ENCODE measurements around the gene CFAP299. TPM values are rescaled to one million over a fixed set of nuclear protein-coding genes. Genes with fewer than 3 reads are reported as not detected.

The CFAP299 gene
- total RNA-seq, 2 donors from 2014 or later = not detected

DNA sequence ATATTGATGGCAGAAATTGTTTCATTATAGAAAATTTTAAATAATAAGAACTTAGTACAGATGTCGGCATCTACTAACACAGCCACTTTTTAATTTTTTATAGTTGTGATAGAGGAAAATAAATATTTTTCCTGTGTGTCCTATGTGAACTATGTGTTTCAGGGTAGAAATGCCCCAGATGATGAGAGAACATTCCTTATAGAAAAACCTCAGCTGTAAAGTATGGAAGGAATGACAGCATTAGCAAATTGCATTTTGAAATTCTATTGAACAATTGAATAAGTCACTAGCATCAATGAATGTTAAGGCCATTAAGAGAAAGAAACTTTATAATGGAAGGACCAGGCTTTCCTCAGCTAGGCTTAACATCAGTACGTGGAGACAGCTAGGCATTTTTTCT lies 149.2 kb downstream of the CFAP299 start:
- H3K36me3 Mint-ChIP-seq (ENCODE audit: low read depth) = no peaks in the 10 kb centered on the region

DNA sequence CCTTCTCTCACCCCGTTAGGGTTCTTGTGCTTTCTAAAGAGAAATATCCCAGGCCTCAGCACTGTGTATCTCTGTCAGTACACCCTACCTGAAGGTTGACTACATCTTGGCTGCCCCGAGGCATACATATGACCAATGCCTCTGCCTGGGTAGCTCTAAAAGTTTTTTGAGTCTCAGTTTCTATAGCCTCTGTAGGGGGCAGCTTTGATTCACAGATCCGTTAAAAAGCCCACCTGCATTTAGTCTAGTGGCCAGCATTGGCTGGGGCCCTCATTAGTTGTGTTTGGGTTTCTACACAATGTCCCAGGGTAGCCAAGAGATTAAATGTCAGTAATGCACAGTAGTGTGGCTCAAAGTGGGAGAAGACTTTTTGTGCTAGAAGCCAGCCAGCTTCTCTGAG lies 151.1 kb downstream of the CFAP299 start:
- Histone ChIP-seq H3K36me3 (ENCODE audit: control insufficient read depth, insufficient read depth, low read length) (no peaks in the 10 kb centered on the region), H3K9ac (ENCODE audit: extremely low read depth, low read length, poor library complexity, severe bottlenecking) (no peak overlapping the region), H3K4me1 (ENCODE audit: control insufficient read depth, insufficient read depth, low read length) (no peaks in the 10 kb centered on the region), H3K4me3 (ENCODE audit: low read length) (no peak overlapping the region), H3K9me3 (ENCODE audit: control insufficient read depth, low read length) (no peaks in the 10 kb centered on the region), H3K27me3 (ENCODE audit: control insufficient read depth, insufficient read depth, low read length, poor library complexity, severe bottlenecking) (no peaks in the 10 kb centered on the region), H3K27ac (ENCODE audit: low read depth, low read length) (no peak overlapping the region)
- Mint-ChIP-seq H3K4me1 (peaks cover 7% of the 10 kb centered on the region), H3K9me3 (no peaks in the 10 kb centered on the region), H3K27ac (no peak overlapping the region), H3K4me3 (no peak overlapping the region), H3K27me3 (ENCODE audit: insufficient read depth) (no peaks in the 10 kb centered on the region), H3K36me3 (ENCODE audit: low read depth) (no peaks in the 10 kb centered on the region)
- DNase-seq = no peak
- TF ChIP-seq, protein P1, sequence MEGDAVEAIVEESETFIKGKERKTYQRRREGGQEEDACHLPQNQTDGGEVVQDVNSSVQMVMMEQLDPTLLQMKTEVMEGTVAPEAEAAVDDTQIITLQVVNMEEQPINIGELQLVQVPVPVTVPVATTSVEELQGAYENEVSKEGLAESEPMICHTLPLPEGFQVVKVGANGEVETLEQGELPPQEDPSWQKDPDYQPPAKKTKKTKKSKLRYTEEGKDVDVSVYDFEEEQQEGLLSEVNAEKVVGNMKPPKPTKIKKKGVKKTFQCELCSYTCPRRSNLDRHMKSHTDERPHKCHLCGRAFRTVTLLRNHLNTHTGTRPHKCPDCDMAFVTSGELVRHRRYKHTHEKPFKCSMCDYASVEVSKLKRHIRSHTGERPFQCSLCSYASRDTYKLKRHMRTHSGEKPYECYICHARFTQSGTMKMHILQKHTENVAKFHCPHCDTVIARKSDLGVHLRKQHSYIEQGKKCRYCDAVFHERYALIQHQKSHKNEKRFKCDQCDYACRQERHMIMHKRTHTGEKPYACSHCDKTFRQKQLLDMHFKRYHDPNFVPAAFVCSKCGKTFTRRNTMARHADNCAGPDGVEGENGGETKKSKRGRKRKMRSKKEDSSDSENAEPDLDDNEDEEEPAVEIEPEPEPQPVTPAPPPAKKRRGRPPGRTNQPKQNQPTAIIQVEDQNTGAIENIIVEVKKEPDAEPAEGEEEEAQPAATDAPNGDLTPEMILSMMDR (conservative IDR thresholded peaks at IDR 0.05) = peak; percentile 18
- 71 to 72% methylated on average over 3 of the region's 3 CpGs for WGBS, 2 experiments (ENCODE audit: insufficient coverage in 1 of 2, insufficient read length in 1 of 2)

More for the DNA sequence above, 149.2 kb downstream of the CFAP299 start:
- Mint-ChIP-seq H3K4me1 (peaks cover 7% of the 10 kb centered on the region), H3K9me3 (no peaks in the 10 kb centered on the region), H3K27me3 (ENCODE audit: insufficient read depth) (no peaks in the 10 kb centered on the region), H3K27ac (no peak overlapping the region), H3K4me3 (no peak overlapping the region)
- DNase-seq = no peak
- Histone ChIP-seq H3K4me1 (ENCODE audit: control insufficient read depth, insufficient read depth, low read length) (no peaks in the 10 kb centered on the region), H3K9me3 (ENCODE audit: control insufficient read depth, low read length) (no peaks in the 10 kb centered on the region), H3K27me3 (ENCODE audit: control insufficient read depth, insufficient read depth, low read length, poor library complexity, severe bottlenecking) (no peaks in the 10 kb centered on the region), H3K9ac (ENCODE audit: extremely low read depth, low read length, poor library complexity, severe bottlenecking) (no peak overlapping the region), H3K27ac (ENCODE audit: low read depth, low read length) (no peak overlapping the region), H3K4me3 (ENCODE audit: low read length) (no peak overlapping the region), H3K36me3 (ENCODE audit: control insufficient read depth, insufficient read depth, low read length) (no peaks in the 10 kb centered on the region)
- TF ChIP-seq, protein P1 (conservative IDR thresholded peaks at IDR 0.05) = no peak
- WGBS, 2 experiments (ENCODE audit: insufficient coverage in 1 of 2, insufficient read length in 1 of 2) = 83 to 90% methylated on average over 1 of the region's 2 CpGs

DNA sequence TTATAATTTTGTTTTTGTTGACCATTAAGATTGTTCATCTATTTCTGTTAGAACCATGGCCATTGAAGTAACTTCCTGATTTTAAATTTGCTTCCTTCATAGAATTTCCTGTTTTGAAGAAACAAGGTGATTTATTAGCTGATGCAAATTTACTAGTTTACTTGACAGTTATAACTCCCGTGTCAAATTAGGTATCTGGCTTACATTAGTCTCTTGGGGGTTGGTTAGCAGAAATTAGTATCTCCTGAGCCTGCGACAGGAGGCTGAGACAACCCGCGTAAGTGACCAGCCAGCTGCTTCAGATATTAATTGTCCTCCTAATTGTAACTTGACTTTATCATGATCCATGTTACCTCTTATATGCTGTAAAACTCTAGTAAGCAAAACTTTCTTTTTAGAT lies 154.3 kb downstream of the CFAP299 start:
- H3K27ac ChIP-seq (ENCODE audit: low read depth, low read length) = no peak overlapping the region
- DNase-seq = no peak
- H3K4me3 ChIP-seq (ENCODE audit: low read length) = no peak overlapping the region
- peaks cover 10% of the 10 kb centered on the region for H3K36me3 Mint-ChIP-seq (ENCODE audit: low read depth)
- H3K4me1 Mint-ChIP-seq = peaks cover 18% of the 10 kb centered on the region
- H3K4me1 ChIP-seq (ENCODE audit: control insufficient read depth, insufficient read depth, low read length) = no peaks in the 10 kb centered on the region
- peaks cover 7% of the 10 kb centered on the region for H3K9me3 ChIP-seq (ENCODE audit: control insufficient read depth, low read length)
- H3K9me3 Mint-ChIP-seq = peaks cover 21% of the 10 kb centered on the region
- H3K27me3 Mint-ChIP-seq (ENCODE audit: insufficient read depth) = no peaks in the 10 kb centered on the region
- WGBS, 2 experiments (ENCODE audit: insufficient coverage in 1 of 2, insufficient read length in 1 of 2) = 95% methylated on average over 4 of the region's 4 CpGs; no CpG with 5 or more reads in 1 of the 2 experiments
- no peaks in the 10 kb centered on the region for H3K36me3 ChIP-seq (ENCODE audit: control insufficient read depth, insufficient read depth, low read length)
- TF ChIP-seq, protein P1 (conservative IDR thresholded peaks at IDR 0.05) = no peak
- no peak overlapping the region for H3K4me3 Mint-ChIP-seq
- H3K27ac Mint-ChIP-seq = no peak overlapping the region
- no peak overlapping the region for H3K9ac ChIP-seq (ENCODE audit: extremely low read depth, low read length, poor library complexity, severe bottlenecking)
- H3K27me3 ChIP-seq (ENCODE audit: control insufficient read depth, insufficient read depth, low read length, poor library complexity, severe bottlenecking) = no peaks in the 10 kb centered on the region

All from endodermal cell (in vitro differentiated cells).